Keratinocyte (primary cell): Measurements from ENCODE around the gene TFRC. TPM values are rescaled to one million over a fixed set of nuclear protein-coding genes. Genes with fewer than 3 reads are reported as not detected.
A peak's percentile ranks its signal among the peaks of the same experiment; 100 is the strongest.
"Not testable (repeated sequence)": the region's sequence is repeated elsewhere in the genome, so short reads cannot be mapped to it uniquely, and the experiment has no call there.

Source experiments
- DNase-seq: peaks from one replicate; pipeline ENCODE4 v3.0.0-alpha.2; 2011; ENCODE audit warnings: low read depth, missing footprints, low spot score
- FAIRE-seq: peaks from 2 replicates; lab custom pipeline; 2011; peaks lifted over from hg19 to GRCh38; lab: Jason Lieb, UNC
- H2AFZ ChIP-seq: 2 replicates; pipeline ENCODE4 v1.6.0; 2012; ENCODE audit warnings: low read length, control low read depth, inconsistent platforms; ENCODE audit not compliant: control insufficient read depth
- H3K27ac ChIP-seq: 2 replicates; pipeline ENCODE4 v1.5.1; 2011; ENCODE audit warnings: low read length; ENCODE audit not compliant: control insufficient read depth, insufficient read depth
- H3K27me3 ChIP-seq: 3 replicates; pipeline ENCODE4 v1.6.0; 2011; ENCODE audit warnings: low read length; ENCODE audit not compliant: control insufficient read depth, insufficient read depth; ENCODE audit errors: extremely low read depth
- H3K36me3 ChIP-seq, 2 experiments: 2 replicates in 1 of 2; 3 replicates in 1 of 2; pipeline ENCODE4 v1.5.1; 2011; ENCODE audit warnings: low read length in 2 of 2, mild to moderate bottlenecking in 1 of 2; ENCODE audit not compliant: control insufficient read depth in 2 of 2, insufficient read depth in 2 of 2; ENCODE audit errors: extremely low read depth in 1 of 2
- H3K4me1 ChIP-seq: 3 replicates; pipeline ENCODE4 v1.5.1; 2011; ENCODE audit warnings: low read length; ENCODE audit not compliant: control insufficient read depth, insufficient read depth; ENCODE audit errors: extremely low read depth
- H3K4me2 ChIP-seq: 3 replicates; pipeline ENCODE4 v1.6.0; 2011; ENCODE audit warnings: low read depth, low read length; ENCODE audit not compliant: control insufficient read depth, insufficient read depth; ENCODE audit errors: extremely low read depth
- H3K4me3 ChIP-seq, 3 experiments: fragments of 200-600 bp in 1 of 3; sonication (generic) in 1 of 3; 2 replicates in 2 of 3; 3 replicates in 1 of 3; pipeline ENCODE4 v1.5.1; 2011 to 2016; ENCODE audit warnings: low read length in 3 of 3, mild to moderate bottlenecking in 3 of 3, control low read depth in 2 of 3, inconsistent platforms in 1 of 3, low read depth in 1 of 3, mixed read lengths in 1 of 3, mixed run types in 1 of 3, moderate library complexity in 1 of 3; ENCODE audit not compliant: control insufficient read depth in 2 of 3, insufficient read depth in 2 of 3; ENCODE audit errors: extremely low read depth in 1 of 3
- H3K79me2 ChIP-seq: 2 replicates; pipeline ENCODE4 v1.6.0; 2012; ENCODE audit warnings: low read length; ENCODE audit not compliant: control insufficient read depth, insufficient read depth
- H3K9ac ChIP-seq: 3 replicates; pipeline ENCODE4 v1.6.0; 2011; ENCODE audit warnings: low read length; ENCODE audit not compliant: control insufficient read depth, insufficient read depth; ENCODE audit errors: extremely low read depth
- H3K9me1 ChIP-seq: 3 replicates; pipeline ENCODE4 v1.6.0; 2011; ENCODE audit warnings: low read length; ENCODE audit not compliant: control insufficient read depth, insufficient read depth; ENCODE audit errors: extremely low read depth
- H3K9me3 ChIP-seq: 2 replicates; pipeline ENCODE4 v1.5.1; 2012; ENCODE audit warnings: low read depth, low read length; ENCODE audit not compliant: control insufficient read depth
- H4K20me1 ChIP-seq: 3 replicates; pipeline ENCODE4 v1.6.0; 2011; ENCODE audit warnings: low read length; ENCODE audit not compliant: control insufficient read depth, insufficient read depth; ENCODE audit errors: extremely low read depth
- EZH2 ChIP-seq: IDR thresholded peaks from one replicate; pipeline ENCODE4 v1.6.1; 2012; ENCODE audit warnings: inconsistent platforms, mild to moderate bottlenecking, low read length, moderate library complexity
- dilution Hi-C: fragments of 300-500 bp; cut with MboI; formaldehyde crosslinking; loops from one replicate; pipeline ENCODE4 v1.7.0; 2020; ENCODE audit warnings: low sequenced_read_pairs; ENCODE audit not compliant: extremely low pct_ligation_motif_present
- polyA plus RNA-seq, 5 experiments: library from polyadenylated mRNA; depleted of rRNA in 3 of 5; stranded (reverse) in 3 of 5; stranded (forward) in 1 of 5; unstranded in 1 of 5; fragments of >200 nt; gene quantifications; 1 replicate in 1 of 5; 2 replicates in 3 of 5; 3 replicates in 1 of 5; pipeline versions ENCODE4 v1.2.1 to v1.2.3, GENCODE V29; 2011 to 2012; ENCODE audit warnings: missing spikeins in 2 of 5, low read depth in 1 of 5, low replicate concordance in 1 of 5
- TF ChIP-seq, protein P1 (sequence below), 3 experiments: IDR thresholded peaks in 1 of 3; conservative IDR thresholded peaks in 1 of 3; optimal IDR thresholded peaks in 1 of 3; 2 replicates in 2 of 3; 3 replicates in 1 of 3; pipeline versions ENCODE3 to v1.5.1; 2011; ENCODE audit warnings: low read length in 3 of 3, mild to moderate bottlenecking in 3 of 3, moderate library complexity in 2 of 3, control low read depth in 1 of 3, inconsistent platforms in 1 of 3; ENCODE audit not compliant: insufficient read depth in 2 of 3; ENCODE audit errors: extremely low read depth in 1 of 3

TFRC gene
- polyA plus RNA-seq, 1 donor (not counting 4 experiments of a cell fraction or from before 2014, with no cell fraction given), result 109 TPM

DNA sequence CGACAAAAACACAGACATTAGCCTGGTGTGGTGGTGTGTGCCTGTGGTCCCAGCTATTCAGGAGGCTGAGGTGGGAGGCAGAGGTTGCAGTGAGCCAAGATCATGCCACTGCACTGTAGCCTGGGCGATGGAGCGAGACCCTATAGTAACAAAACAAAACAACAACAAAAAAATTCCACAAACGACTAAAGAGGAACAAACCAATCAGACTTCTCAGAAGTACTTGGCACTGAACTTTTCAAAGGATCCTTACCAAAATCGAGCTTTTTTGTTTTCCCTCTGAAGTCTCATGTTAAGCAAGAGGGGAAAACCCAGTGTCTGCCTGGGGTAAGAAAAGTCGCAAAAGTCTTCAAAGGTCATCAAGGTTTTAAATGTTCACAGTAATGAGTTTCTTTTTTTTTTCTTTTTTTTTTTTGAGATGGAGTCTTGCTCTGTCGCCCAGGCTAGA is 30.1 kb upstream of the TFRC start:
- no peaks in the 10 kb centered on the region for H4K20me1 ChIP-seq
- H3K27me3 ChIP-seq, result no peaks in the 10 kb centered on the region
- no peaks in the 10 kb centered on the region for H3K36me3 ChIP-seq
- no peaks in the 10 kb centered on the region for H3K79me2 ChIP-seq
- H3K4me3 ChIP-seq, result no peak overlapping the region
- H3K27ac ChIP-seq, result no peak overlapping the region
- no peak overlapping the region for H3K9ac ChIP-seq
- no peak overlapping the region for H2AFZ ChIP-seq
- peaks cover 11% of the 10 kb centered on the region for H3K4me1 ChIP-seq
- no peak overlapping the region for H3K4me2 ChIP-seq
- dilution Hi-C loops, result no loop called here
- no peaks in the 10 kb centered on the region for H3K9me1 ChIP-seq
- DNase-seq (no peak), FAIRE-seq (no peak)
- no peak for TF ChIP-seq EZH2
- TF ChIP-seq, protein P1, sequence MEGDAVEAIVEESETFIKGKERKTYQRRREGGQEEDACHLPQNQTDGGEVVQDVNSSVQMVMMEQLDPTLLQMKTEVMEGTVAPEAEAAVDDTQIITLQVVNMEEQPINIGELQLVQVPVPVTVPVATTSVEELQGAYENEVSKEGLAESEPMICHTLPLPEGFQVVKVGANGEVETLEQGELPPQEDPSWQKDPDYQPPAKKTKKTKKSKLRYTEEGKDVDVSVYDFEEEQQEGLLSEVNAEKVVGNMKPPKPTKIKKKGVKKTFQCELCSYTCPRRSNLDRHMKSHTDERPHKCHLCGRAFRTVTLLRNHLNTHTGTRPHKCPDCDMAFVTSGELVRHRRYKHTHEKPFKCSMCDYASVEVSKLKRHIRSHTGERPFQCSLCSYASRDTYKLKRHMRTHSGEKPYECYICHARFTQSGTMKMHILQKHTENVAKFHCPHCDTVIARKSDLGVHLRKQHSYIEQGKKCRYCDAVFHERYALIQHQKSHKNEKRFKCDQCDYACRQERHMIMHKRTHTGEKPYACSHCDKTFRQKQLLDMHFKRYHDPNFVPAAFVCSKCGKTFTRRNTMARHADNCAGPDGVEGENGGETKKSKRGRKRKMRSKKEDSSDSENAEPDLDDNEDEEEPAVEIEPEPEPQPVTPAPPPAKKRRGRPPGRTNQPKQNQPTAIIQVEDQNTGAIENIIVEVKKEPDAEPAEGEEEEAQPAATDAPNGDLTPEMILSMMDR (optimal IDR thresholded peaks at IDR 0.05 in 1 of 3, IDR thresholded peaks at IDR 0.05 in 1 of 3, conservative IDR thresholded peaks at IDR 0.05 in 1 of 3; ENCODE audit: extremely low read depth in 1 of 3, insufficient read depth in 2 of 3, low read length in 3 of 3), result no peak
- no peaks in the 10 kb centered on the region for H3K9me3 ChIP-seq

DNA sequence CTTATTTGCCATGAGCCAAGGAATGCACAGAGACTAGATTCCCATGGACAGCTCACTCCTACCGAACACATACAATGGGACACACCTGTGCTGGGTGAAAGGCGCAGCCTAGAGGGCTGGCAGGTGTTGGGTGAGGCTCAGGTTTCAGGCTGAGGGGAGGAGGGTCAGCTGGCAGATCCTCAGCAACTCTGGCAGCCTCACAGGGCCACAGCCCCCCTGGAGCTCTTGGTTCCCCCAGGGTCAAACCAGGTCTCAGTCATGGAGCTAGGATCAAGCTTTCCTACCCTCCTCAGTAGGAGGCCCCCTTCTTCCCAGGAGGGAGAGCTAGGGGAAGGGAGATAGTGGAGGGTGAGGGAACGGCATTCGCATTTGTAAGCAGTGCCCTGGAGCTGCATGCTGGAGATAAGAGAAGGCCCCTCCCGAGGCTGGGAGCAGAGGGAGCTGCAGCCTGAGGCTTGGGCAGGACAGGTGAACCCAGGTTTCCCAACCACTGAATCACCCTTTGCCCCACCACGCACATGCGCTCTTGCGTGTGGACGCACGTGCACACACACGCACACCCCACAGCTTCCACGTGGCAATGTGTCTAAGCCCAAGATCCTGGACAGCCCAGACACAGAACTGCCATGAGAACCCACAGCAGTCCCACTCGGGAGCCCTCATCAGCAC is 26.3 kb upstream of the TFRC start:
- dilution Hi-C loops, result no loop called here
- Histone ChIP-seq H3K36me3 (no peaks in the 10 kb centered on the region), H3K9me1 (no peaks in the 10 kb centered on the region), H3K4me3 (no peak overlapping the region), H3K79me2 (no peaks in the 10 kb centered on the region), H4K20me1 (no peaks in the 10 kb centered on the region), H3K27me3 (no peaks in the 10 kb centered on the region), H3K9me3 (no peaks in the 10 kb centered on the region), H3K27ac (peak overlapping the region; percentile 77), H2AFZ (peak overlapping the region; percentile 30), H3K4me2 (peak overlapping the region; percentile 75), H3K9ac (peak overlapping the region; percentile 64), H3K4me1 (peaks cover 11% of the 10 kb centered on the region)
- no peak for FAIRE-seq
- TF ChIP-seq, protein P1 (optimal IDR thresholded peaks at IDR 0.05 in 1 of 3, IDR thresholded peaks at IDR 0.05 in 1 of 3, conservative IDR thresholded peaks at IDR 0.05 in 1 of 3; ENCODE audit: extremely low read depth in 1 of 3, insufficient read depth in 2 of 3, low read length in 3 of 3), result peak in 1 of 3 experiments; percentile 22
- no peak for TF ChIP-seq EZH2
- peak; percentile 42 for DNase-seq

GRCh38 chr3:196104707-196105106 is 22.8 kb upstream of the TFRC start:
- H3K4me2 ChIP-seq, H4K20me1 ChIP-seq, H3K27me3 ChIP-seq, H3K9me3 ChIP-seq, H3K27ac ChIP-seq, H3K36me3 ChIP-seq, H3K9me1 ChIP-seq, H3K4me3 ChIP-seq, H2AFZ ChIP-seq, dilution Hi-C loops, DNase-seq, H3K79me2 ChIP-seq, FAIRE-seq, H3K9ac ChIP-seq: not testable (repeated sequence)
- peaks cover 11% of the 10 kb centered on the region for H3K4me1 ChIP-seq
